SH-SY5Y (cell line): ENCODE measurements around the gene PGAP2.

Experiments
- GATA2 ChIP-seq: IDR thresholded peaks from 2 replicates; pipeline ENCODE4 v1.6.1; 2011; ENCODE audit warnings: mild to moderate bottlenecking, low read depth, low read length
- GATA3 ChIP-seq: IDR thresholded peaks from 2 replicates; pipeline ENCODE4 v1.6.1; 2011; ENCODE audit warnings: low read depth, mild to moderate bottlenecking, low read length, moderate library complexity

PGAP2 gene

GRCh38 chr11:3822312-3822711, 14.0 kb downstream of the PGAP2 start:
- TF ChIP-seq GATA3 (no peak), GATA2 (no peak)

- TF ChIP-seq GATA3 (no peak), GATA2 (no peak)
Observed at GRCh38 chr11:3823303-3823702, 14.9 kb downstream of the PGAP2 start.

GRCh38 chr11:3823762-3824506, 15.6 kb downstream of the PGAP2 start:
- TF ChIP-seq GATA3 (no peak), GATA2 (no peak)

DNA sequence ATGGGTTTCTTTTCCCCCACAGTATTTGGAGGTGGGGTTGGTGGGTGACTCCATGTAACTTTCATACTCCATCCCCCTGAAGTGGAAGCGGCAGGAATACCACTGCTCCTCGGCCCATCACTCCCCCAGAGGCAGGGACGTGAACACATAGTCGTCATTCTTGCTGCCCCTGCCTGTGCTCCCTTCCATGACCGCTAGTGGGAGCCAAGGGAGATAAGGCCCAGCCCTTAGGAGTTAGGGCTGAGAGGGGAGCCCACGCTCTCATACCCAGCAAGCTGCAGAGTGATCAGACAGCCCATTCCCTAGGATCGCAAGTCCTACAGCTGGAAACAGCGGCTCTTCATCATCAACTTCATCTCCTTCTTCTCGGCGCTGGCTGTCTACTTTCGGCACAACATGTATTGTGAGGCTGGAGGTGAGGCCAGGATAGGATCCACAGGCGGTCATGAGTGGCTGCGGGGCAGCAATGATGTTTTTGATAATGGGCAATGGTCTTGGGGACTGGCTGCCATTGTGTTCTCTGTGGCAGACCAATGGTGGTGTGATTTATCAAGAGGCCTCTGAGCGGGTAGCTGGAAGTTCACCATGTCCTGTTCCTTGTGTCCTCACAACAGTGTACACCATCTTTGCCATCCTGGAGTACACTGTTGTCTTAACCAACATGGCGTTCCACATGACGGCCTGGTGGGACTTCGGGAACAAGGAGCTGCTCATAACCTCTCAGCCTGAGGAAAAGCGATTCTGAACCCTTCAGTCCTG, 16.5 kb downstream of the PGAP2 start:
- TF ChIP-seq GATA2, result no peak
- TF ChIP-seq GATA3, result no peak

- TF ChIP-seq GATA3 (no peak), GATA2 (no peak)
Observed at GRCh38 chr11:3825473-3826154, 17.3 kb downstream of the PGAP2 start.

GRCh38 chr11:3826721-3827120, 18.4 kb downstream of the PGAP2 start:
- no peak for TF ChIP-seq GATA3

GRCh38 chr11:3827434-3828186, 19.2 kb downstream of the PGAP2 start:
- TF ChIP-seq GATA2 (no peak), GATA3 (no peak)

GRCh38 chr11:3830088-3830487, 21.7 kb downstream of the PGAP2 start:
- TF ChIP-seq GATA2 (no peak), GATA3 (no peak)

- no peak for TF ChIP-seq GATA2
Observed at GRCh38 chr11:3830730-3831129, 22.4 kb downstream of the PGAP2 start.

- no peak for TF ChIP-seq GATA2
- TF ChIP-seq GATA3, result no peak
Observed at GRCh38 chr11:3831378-3832239, 23.2 kb downstream of the PGAP2 start.

DNA sequence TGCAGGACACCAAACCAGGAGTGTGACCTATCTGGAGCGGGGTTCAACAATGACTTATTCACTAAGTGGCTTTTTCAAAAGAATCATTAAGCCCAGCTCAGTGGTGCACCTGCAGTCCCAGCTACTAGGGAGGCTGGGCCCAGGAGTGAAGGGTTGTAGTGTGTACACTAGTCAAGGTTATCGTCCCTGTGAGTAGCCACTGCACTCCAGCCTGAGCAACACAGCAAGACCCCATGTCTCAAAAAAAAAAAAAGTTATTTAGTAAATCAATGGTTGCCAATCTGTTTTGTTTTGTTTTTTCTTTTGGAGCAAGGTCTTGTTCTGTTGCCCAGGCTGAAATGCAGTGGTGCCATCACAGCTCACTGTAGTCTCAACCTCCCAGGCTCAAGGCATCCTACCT, 24.5 kb downstream of the PGAP2 start:
- no peak for TF ChIP-seq GATA3

DNA sequence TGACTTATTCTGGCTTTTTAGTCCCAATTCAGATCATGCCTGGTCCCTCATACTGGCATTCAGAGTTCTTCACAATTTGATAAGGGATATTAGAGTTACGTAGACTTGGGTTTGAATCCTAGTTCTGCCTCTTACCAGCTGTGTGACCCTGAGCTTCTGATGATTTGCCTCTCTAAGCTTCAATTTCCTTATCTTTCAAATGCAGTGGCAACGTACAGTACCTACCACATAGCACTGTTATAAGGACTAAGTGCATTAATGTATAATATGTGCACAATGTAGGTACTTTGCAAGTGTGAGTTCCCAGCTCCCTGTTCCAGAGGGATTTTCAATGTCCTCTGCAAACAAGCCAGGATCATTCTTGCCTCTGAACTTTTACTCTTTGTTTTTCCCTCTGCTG, 25.1 kb downstream of the PGAP2 start:
- TF ChIP-seq GATA3 (no peak), GATA2 (no peak)

DNA sequence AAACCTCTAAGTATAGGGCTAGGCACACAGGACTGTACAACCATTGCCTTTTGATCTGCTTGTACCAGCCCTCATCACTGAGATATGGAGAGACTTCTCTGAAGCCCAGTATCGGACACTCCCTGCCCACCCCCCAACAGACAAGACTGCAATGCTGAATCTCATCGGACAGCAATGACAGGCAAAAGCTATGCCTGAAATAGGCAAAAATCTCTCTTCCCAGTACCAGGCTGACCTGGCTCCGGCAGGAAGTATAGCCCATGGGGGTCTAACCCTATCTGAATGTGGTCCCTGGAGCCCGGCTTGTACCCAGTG, 25.9 kb downstream of the PGAP2 start:
- TF ChIP-seq GATA3, result no peak
- no peak for TF ChIP-seq GATA2
